ENCODE results near the gene MYH10.
"Not testable (repeated sequence)": the region's sequence is repeated elsewhere in the genome, so short reads cannot be mapped to it uniquely, and the experiment has no call there.

MYH10 gene

DNA sequence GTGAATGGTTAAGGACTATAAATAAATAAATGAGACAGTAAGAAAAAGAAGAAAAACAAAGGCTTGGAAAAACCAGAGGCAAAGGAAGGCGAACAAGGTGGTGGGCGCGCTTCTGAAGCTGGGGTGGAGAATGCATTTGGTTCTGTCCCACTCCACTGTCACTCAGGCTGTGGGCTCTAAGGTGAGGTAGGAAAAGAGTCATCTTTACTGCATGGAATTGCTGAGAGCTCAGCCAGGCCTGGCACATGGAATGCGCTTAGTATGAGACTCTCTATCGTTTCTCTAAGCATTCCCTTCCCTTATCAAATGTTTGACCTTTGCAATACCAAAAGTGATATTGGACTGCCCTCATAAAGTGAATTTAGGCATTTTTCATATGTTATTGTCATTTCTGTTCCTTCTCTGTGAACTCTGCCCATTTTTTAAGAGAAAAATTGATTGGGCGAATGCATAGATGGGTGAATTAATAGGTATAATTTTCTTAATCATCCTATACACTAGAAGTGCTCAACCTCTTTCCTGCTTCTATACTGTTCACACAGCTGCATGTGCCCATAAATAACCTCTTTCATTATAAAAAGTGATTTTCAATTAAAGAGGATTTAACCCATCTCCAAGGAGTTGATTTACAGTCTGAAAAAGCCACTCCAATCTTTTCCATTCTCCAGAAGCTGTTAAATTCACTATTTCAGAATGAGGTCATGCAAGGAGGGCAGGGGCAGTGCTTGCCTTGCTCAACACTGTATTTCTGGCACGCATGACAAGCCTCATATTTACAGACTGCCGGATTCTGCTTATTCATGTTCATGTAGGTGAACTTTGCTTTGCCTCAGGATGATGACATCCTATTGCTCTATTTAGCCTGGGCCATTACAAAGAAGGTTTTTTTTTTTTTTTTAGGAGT, 87.7 kb downstream of the MYH10 start:
- DNase-seq: peak; percentile 65

DNA sequence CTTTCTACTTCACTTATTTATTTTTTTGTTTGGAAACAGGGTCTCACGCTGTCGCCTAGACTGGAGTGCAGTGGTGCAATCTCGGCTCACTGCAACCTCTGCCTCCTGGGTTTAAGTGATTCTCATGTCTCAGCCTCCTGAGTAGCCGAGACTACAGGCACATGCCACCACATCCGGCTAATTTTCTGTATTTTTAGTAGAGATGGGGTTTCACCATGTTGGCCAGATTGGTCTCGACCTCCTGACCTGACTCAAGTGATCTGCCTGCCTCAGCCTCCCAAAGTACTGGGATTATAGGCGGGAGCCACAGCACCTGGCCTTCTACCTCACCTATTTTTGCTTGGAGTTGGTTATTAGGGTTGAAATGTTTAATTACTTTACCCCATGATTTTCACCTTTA, 90.5 kb downstream of the MYH10 start:
- DNase-seq: not testable (repeated sequence)

DNA sequence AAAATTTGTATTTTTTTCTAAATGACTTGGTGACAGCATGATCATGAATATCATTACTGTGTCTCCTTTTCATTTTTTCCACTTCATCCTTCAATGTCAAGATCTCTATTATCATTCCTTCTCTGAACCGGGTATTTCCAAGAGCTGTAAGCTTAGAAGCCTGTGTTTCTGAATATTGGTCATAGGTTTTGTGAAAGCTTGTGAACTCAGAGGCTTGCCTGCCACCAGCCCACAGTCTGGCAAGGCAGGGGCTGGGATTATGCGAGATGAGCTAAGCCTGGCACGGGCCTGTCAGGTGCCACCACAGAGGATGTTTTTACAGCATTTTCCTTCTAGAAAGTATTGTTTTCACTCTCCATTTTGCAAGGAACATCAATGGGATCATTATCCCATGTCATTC, 92.8 kb downstream of the MYH10 start:
- DNase-seq: no peak

DNA sequence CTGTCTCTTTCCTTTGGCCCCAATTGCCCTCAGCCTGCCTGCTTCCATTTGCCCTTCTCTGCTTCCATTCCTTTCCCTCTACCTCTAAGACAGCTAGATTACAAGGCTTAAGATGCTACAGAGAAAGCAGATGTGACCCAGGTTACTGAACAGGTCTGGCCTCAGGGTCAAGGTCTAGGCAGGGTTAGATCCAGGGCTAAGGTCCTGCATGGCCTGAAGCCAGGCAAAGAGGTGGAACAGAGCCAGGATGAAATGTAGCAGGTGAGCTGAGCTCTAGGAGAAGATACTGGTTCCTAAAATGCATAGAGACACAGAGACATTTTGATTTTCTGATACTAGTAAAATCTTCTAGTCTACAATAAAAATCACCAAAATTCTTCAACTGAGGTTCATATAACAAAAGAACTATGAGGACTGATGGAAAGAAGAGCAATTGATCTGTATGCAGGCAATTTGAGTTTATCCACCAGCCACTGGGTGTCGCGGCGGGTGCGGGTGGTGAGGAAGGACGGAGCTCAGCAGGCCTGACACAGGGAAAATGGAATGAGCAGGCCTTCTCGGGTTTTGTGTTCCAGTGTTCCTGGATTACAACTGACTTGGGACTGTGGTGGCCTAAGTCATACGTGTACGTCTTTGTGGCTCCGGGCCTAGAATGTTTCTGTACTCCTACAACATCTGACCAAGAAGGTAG, 95.9 kb downstream of the MYH10 start:
- DNase-seq: no peak

DNA sequence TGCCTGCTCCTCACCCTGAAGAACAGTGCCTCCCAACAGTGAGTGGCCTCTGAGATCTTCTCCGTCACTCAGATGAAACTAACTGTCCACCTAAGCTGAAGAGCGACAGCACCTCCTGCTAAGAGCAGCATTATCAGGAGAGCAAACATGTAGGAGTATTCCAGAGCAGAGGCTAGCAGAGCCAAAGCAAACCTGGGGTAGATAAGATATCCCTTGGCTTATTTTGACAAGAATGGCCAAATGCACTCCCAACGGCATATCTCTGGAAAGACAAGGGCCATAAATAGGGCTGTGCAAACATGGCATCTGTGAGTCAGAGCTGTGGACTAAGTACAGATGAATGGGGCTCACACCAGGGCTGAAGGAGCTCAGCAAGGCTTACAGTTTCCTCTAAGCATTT, 98.5 kb downstream of the MYH10 start:
- no peak for DNase-seq

DNA sequence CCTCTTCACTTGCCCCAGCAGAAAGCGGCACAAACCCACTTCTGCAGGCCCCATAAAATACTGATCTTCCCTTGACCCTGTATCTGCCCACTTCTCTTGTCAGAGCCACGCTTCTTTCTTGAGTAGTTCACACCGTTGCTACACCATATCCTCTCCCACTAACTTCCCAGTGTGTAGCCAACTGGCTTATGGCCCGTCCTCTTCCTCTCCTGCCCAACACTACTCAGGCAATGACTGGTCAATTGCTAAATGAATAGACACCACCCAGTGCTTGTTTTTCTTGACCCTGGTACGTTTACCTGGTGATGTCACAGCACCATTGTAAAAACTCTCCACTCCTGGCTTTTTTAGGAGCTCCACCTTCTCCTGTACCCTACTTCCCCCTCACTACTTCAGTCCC, 107.9 kb downstream of the MYH10 start:
- no peak for DNase-seq

DNA sequence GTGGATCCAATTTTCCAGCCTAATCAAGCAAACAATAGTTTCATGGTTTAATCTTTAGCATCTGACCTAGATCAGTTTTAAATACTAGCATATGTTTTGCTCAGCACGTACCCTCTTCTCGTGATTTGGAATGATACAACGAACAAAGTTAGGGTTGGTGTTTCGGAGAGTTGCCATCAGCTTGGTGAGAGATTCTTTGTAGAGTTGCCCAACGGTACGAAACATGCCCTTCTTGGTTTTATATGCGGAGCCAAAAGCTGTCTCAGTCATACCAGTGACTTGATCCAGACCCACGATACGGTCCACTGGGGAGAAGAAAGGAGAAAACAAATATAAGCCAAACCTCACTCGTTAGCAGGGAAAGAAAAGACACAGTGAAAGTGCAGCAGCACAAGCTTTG, 109.5 kb downstream of the MYH10 start:
- no peak for DNase-seq

DNA sequence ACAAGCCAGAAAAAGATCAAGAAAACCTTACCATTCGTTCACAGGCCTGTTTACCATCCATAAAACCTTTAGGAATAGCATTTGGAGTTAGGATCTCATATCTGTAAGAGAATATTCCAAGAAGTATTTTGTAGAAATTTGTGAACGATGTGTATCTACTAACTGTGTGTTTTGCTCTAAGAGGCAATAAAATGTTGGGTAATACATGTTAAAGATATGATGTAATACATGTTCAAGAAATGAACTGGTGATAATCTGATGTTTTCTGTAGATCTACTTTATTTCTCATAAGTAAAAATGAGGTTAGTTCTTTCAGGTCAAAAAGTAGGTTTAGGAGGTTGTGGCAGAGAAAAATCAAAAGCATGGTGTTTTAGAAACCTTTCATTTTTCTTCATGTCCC, 111.7 kb downstream of the MYH10 start:
- DNase-seq: no peak

DNA sequence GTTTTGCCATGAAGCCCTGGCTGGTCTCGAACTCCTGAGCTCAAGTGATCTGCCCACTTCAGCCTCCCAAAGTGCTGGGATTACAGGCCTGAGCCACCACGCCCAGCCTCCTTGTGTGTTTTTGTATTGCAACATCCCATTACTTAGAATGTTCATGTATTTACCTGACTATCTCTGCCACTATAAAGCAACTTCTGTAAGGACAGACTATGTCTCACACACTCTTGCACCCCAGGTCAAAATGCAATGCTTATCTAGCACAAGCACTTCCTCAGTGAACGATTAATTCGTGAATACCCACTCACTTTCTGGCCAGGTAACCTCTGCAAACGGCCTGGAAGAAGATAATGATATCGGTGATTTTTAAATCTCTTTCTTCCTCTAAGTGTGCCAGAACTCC, 112.2 kb downstream of the MYH10 start:
- DNase-seq: no peak

DNA sequence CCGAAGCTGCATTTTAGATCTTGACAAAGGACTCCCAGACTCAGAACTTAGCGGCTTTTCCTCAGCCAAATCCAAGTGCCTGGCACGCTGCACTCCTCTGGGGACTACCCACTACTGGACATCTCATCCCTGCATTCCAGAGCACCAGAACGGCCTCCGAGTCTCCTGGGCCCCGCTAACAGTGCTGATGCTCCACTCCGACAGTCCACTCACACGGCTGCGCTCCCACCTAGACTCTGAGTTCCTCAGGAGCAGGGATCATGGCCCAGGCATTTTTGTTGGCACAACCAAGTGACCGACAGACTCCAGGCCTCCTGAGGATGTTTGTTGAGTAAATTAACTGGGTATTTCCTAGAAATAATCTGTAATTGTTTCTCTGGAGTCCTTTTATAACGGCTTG, 115.7 kb downstream of the MYH10 start:
- DNase-seq: no peak

DNA sequence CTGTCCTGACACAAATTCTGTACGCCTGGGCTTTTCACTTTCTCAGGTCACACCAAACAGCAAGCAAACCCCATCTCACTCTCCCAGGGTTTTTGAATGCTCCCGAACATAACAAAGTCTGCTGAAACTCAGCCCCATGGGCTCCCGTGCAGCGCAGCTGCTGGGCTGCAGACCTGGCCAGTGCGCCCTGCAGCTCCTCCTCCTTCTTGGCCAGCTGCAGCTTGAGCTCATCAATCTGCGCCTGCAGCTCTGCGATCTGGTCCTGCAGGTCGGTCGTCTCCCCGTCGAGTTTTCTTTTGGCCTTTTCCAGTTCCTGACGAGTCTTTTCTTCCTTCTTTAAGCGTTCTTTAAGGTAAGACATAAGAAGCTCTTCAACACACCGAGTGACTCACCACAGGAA, 124.4 kb downstream of the MYH10 start:
- DNase-seq: no peak

DNA sequence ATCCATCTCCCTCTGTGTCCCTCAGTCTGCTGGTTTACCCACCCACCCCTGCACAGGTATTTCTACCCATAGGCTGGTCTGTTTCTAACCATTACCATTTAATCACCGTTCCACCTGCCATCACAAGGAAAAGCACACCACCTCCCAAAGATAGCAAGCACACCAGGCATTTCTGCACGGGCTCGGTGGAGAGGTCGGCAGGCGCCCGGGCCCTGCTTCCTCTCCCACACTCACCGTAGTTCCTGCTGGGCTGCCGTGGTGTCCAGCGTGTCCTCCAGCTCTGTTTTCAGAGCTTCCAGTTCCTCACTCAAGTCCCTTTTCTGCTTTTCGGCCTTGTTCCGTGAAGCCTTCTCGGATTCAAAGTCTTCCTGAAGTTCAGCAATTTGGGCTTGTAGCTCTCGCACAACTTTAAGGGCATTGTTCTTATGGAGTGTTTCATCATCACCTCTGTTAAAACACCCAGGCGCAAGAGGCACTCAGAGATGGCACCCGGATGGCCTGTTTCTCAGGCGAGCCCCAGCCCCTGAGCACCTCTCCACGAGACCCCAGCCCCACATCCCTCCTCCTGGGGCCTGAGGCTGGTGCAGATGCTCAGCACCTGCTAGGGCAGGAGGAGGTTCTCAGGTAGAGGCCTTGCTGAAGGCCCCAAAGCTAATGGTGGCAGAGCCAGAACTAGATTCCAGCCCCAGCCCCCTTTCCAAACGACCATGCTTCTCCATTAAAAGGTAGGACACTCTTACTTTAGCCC, 125.9 kb downstream of the MYH10 start:
- DNase-seq: no peak

DNA sequence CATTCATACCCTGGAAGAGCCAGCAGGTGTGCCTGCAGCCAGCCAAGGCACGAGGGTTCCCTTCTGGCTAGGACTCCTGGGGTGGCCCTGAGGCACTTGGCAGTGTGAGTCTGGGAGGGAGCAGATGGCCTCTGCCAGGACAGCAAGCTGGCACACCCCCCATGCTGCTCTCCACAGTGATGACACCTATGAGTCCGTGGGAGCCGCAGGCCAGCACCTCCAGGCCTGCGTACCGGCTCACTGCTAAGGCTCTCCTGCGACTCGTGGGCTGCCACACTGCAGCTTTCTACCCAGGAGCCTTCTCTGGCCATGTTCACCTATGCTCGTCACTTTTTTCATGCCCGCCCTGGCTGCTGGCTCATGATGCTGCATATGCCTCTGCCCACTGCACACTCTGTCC, 126.7 kb downstream of the MYH10 start:
- no peak for DNase-seq

DNA sequence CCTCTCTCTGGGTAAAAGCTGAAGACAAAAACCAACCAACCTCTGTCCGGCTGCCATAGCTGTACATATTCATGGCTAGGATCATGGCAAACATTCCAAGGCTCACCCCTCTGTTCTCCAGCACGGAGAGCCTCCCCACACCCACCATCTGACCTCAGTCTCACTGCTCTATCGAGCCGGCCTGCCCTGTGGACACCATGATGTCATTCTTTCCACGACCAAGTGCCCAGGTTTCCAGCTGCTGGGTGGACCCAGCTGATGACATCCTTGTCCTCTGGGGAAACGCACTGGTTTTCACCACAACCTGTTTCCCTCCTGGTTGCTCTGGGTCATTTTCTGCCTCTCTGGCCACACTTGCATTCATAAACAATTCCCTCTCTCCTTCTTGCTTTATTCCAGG, 127.2 kb downstream of the MYH10 start:
- no peak for DNase-seq

DNA sequence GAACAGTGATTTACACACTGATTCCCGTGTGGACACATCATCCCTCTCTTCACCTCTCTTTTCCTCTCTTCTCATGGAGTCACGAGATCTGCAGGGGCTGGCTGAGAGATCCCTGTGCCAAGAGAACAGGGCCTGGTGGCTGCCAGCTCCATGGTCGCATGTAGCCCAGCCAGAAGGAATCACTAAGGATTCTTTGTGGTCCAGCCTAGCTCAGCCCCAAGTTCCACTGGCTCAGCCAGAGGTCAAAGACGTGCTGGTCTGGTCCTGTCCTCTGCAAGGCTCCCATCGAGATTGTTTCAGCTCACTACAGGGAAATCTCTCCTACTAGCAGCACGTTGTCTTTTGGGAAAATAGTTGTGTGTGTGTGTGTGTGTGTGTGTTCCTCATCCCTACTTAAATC, 128.4 kb downstream of the MYH10 start:
- no peak for DNase-seq

DNA sequence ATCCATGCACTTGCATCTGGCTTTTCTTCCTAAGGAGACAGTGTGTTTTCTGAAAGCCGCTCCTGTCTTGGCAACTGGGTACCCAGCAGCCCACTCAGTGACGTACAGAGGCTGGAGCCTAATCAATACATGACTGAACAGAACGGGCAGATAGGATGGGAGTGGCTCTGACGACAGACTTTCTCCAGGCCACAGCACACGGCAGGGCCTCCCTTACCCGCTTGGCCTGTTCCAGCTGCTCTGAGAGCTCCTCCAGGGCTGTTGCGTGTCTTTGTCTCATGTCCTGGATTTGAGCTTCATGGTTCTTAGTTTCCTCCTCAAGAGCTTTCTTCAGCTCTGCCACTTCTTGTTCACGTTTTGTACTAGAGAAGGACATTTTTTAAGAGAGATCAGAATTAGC, 129.9 kb downstream of the MYH10 start:
- no peak for DNase-seq

DNA sequence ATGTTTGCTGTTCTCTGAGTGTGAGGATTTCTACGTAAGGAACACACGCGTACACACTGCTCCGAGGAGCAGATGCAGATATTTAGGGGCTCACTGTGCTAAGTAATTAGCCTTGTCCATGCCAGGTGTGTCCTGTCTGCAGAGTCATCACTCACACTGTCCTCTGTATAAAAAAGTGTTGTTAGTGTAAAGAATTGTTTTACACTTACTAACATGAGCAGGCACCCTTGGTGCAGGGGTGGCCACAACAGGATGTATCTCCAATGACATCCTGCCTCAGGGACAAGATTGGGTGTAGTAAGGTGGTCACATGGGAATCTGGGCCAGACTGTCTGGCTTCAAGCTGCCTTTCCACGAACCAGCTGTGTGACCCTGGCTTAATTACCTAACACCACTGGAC, 130.9 kb downstream of the MYH10 start:
- DNase-seq: no peak

DNA sequence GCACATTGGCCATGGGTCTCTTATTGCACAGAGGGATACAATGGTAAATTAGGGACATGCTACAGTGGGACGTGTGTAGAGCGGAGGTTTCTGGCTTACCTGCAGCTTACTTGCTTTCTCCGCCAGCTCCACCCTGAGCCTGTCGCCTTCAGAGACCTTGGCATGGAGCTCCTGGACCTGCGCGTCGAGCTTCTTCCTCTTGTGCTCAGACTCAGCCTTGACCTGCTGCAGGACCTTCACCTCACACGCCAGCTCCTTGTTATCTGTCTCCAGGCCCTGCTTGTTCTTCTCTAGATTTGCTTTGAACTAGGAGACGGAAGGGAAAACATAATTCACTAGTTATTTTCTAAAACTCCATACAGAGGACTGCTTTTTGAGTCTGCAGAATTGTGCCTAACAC, 131.4 kb downstream of the MYH10 start:
- no peak for DNase-seq

DNA sequence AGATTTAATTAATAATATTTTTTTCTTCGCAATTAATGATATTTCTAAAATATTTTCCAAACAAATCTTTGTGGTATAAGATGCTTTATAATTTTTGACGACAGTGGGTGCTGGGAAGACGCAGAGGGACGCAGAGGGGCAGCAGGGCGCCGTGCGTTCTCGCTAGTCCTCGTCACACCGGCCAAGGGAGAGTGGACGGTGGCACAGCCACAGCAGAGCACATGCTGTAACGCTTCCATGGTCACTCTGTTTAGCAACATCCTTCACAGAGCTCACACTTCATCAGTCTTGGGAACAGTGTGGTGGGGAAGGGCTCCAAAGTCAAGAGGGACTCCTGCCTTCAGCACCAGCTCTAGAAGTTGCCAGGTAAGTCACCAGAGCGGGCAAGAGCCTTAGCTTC, 134.4 kb downstream of the MYH10 start:
- DNase-seq: no peak

DNA sequence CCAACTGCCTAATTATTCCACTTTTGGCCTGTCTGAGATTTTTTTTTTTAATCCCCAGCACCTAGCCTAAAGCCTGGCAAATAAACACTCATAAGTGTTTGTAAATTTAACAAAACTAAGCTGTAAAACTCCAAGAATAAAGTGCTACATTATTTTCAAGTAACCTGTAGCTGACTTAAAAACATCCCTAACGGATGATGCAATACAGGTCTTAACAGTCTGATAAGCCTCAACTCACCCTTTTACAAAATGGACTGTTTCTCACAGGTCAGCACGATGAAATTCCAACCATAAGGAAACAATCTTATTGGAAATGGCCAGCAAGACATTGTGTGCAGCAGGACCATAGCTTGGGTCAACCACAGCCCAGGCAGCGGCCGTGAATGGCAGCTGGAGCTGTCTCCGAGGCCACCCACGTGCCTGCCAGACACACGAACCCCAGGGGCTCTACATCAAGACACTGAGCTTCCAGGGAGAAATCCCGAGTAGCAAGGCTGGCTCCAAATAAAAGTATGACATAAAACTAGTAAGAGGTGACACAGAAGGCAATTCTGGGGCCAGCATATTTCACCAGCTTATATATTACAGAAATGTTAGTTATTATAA, 135.9 kb downstream of the MYH10 start:
- DNase-seq: no peak

DNA sequence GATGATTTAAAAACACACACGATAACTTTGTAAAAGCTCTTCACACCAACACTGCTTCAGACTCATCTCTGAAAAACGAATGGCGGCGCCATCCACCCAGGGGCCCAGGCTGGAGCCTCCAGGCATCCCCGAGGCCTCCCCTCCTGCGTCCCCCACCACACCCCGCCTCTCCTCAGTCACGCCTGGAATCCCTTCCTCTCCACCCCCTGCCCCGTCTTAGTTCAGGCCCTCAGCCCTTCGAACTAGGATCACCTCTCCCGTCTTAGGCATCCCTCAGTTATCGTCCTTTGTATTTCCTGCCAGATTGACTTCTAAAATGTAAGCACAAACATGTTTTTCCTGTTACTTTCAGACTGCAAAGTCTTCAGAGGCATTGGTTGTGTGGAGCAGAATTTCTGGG, 136.5 kb downstream of the MYH10 start:
- no peak for DNase-seq

DNA sequence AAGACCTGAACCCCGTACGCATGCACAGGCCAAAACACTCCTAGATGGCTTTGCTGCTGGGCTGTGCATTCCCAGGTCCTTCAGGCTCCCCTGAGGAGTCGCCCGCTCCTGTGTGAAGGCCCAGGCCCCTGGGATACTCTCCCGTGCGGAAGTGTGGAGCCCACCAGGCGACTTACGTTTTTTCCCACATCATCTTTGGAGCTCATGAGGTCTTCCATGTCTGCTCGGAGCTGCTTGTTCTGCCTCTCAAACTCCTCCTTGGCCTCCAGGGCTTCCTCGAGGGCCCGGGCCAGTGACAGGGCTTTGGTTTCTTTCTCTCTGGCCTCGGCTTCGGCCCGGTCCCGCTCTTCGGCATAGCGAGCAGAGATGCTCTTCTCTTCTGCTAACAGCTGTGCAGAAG, 138.4 kb downstream of the MYH10 start:
- no peak for DNase-seq

DNA sequence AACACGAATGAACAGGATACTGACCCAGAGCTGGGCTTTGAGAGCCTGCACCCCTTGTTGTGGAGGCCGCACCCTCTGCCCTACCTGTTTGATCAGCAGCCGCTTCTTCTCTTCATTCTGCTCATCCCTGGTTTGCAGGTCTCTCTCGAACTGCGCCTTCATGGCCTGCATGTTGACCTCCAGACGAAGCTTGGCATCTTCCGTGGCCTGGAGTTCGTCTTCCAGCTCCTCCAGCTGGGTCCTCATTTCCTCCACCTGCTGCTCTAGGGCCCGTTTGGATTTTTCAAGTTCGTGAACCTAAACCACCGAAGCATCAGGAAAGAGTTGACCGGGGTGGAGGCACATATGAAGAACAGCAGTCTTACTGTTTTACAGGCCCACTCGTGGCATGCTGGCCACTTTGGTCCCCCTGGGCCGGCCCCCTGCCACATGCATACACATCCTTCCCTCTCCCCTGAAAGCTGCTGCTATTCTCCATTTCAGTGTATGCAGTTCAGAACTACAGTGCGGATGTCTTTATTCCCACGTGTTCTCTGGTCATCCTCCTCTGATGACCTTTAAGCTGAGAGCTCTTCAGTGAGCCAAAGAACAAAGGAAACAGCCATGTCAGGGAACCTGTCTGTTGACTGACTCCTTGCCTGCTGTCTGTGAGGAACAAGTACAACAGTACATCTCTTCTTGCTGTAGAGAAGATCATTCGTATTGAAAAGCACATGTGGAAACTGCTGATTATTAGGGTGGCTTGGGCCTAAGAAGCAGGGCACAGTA, 140.1 kb downstream of the MYH10 start:
- DNase-seq: no peak
